Osteoblast (primary cell): ENCODE measurements around the gene FTSJ3. TPM values are rescaled to one million over a fixed set of nuclear protein-coding genes. Genes with fewer than 3 reads are reported as not detected.

Experiments
- DNase-seq: peaks from one replicate; pipeline ENCODE4 v3.0.0; 2011; ENCODE audit warnings: low spot score, mixed read lengths; ENCODE audit not compliant: insufficient read length; ENCODE audit errors: missing footprints
- H2AFZ ChIP-seq: 2 replicates; pipeline ENCODE4 v1.6.0; 2011; ENCODE audit warnings: mild to moderate bottlenecking, low read length
- H3K27ac ChIP-seq: 2 replicates; pipeline ENCODE4 v1.5.1; 2011; ENCODE audit warnings: mild to moderate bottlenecking, low read depth, low read length, moderate library complexity
- H3K27me3 ChIP-seq: 2 replicates; pipeline ENCODE4 v1.6.0; 2012; ENCODE audit warnings: mild to moderate bottlenecking, control low read depth, inconsistent platforms, low read length, moderate library complexity; ENCODE audit not compliant: insufficient read depth
- H3K36me3 ChIP-seq: 2 replicates; pipeline ENCODE4 v1.5.1; 2011; ENCODE audit warnings: mild to moderate bottlenecking, low read length, control low read depth, moderate library complexity; ENCODE audit not compliant: insufficient read depth
- H3K4me1 ChIP-seq: 2 replicates; pipeline ENCODE4 v1.5.1; 2011; ENCODE audit warnings: mild to moderate bottlenecking, low read length, control low read depth, moderate library complexity; ENCODE audit not compliant: insufficient read depth
- H3K4me2 ChIP-seq: 2 replicates; pipeline ENCODE4 v1.6.0; 2011; ENCODE audit warnings: mild to moderate bottlenecking, low read length; ENCODE audit not compliant: insufficient read depth
- H3K4me3 ChIP-seq: fragments of 200-600 bp; sonication (generic); 3 replicates; pipeline ENCODE4 v1.5.1; 2012; ENCODE audit warnings: mild to moderate bottlenecking, low read length, inconsistent platforms; ENCODE audit not compliant: insufficient read depth
- H3K79me2 ChIP-seq: 2 replicates; pipeline ENCODE4 v1.6.0; 2012; ENCODE audit warnings: mild to moderate bottlenecking, low read length, control low read depth, inconsistent platforms; ENCODE audit not compliant: insufficient read depth
- H3K9me3 ChIP-seq: 2 replicates; pipeline ENCODE4 v1.5.1; 2011; ENCODE audit warnings: low read depth, low read length, control low read depth
- H4K20me1 ChIP-seq: 2 replicates; pipeline ENCODE4 v1.6.0; 2012; ENCODE audit warnings: mild to moderate bottlenecking, low read length, control low read depth; ENCODE audit not compliant: insufficient read depth
- CTCF ChIP-seq: IDR thresholded peaks from 2 replicates; pipeline ENCODE4 v1.5.1; 2011; ENCODE audit warnings: mild to moderate bottlenecking, low read depth, low read length, moderate library complexity; ENCODE audit errors: extremely low read depth
- total RNA-seq: library from RNA; depleted of rRNA; stranded (reverse); fragments of >200 nt; gene quantifications from 2 replicates; pipeline ENCODE4 v1.2.3, GENCODE V29; 2012

FTSJ3 gene
- total RNA-seq, 1 donor = 45.2 TPM

DNA sequence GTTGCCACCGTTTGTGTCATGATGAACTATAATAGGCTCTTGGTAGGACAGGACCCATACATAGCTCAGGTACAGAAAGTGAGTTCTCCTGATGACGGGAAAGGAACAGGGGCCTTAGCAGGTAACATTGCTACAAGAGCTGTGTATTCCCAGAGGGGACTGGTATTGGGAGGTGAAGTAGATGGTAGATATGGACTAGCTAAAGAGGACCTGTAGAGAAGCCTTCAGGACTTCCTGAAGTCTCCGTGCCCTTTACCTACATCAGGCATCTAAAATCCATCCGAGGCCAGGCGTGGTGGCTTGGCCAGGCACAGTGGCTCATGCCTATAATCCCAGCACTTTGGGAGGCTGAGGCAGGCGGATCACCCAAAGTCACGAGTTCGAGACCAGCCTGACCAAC, 27.7 kb upstream of the FTSJ3 start:
- Histone ChIP-seq H4K20me1 (no peaks in the 10 kb centered on the region), H3K27ac (no peak overlapping the region), H3K36me3 (no peaks in the 10 kb centered on the region), H3K9me3 (no peaks in the 10 kb centered on the region), H2AFZ (no peak overlapping the region), H3K79me2 (no peaks in the 10 kb centered on the region), H3K4me1 (no peaks in the 10 kb centered on the region), H3K4me3 (no peak overlapping the region), H3K4me2 (no peak overlapping the region), H3K27me3 (peaks cover 23% of the 10 kb centered on the region)
- TF ChIP-seq CTCF = no peak
- DNase-seq = no peak

DNA sequence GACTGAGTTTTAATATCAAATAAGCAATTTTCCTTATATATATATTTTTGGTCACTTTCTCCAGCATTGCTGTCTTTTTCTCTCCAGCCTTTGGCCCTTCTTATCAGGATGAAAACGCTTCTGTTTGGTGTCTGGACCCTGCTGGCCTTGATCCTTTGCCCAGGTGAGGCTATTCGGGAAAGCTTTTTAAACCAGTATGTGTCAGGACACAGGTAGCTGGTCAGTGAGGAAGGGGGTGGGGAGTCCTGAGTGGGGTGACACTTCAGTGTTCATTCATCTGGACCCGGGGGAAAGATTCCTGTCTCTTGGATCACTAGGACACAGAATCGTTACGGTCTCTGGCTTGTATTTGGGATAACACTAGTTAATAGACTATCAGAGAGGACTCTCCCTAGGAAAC, 27.2 kb upstream of the FTSJ3 start:
- Histone ChIP-seq H3K36me3 (no peaks in the 10 kb centered on the region), H3K4me1 (no peaks in the 10 kb centered on the region), H3K4me2 (no peak overlapping the region), H3K79me2 (no peaks in the 10 kb centered on the region), H2AFZ (no peak overlapping the region), H3K4me3 (no peak overlapping the region), H3K9me3 (no peaks in the 10 kb centered on the region), H3K27ac (no peak overlapping the region), H4K20me1 (no peaks in the 10 kb centered on the region), H3K27me3 (peaks cover 18% of the 10 kb centered on the region)
- no peak for TF ChIP-seq CTCF
- DNase-seq = no peak

GRCh38 chr17:63853260-63853659, 25.8 kb upstream of the FTSJ3 start:
- no peak for DNase-seq
- no peak overlapping the region for H3K4me2 ChIP-seq
- no peak overlapping the region for H3K27ac ChIP-seq
- no peaks in the 10 kb centered on the region for H3K36me3 ChIP-seq
- no peak for TF ChIP-seq CTCF
- H3K27me3 ChIP-seq = peaks cover 11% of the 10 kb centered on the region
- no peaks in the 10 kb centered on the region for H3K9me3 ChIP-seq
- H3K4me3 ChIP-seq = no peak overlapping the region
- H2AFZ ChIP-seq = no peak overlapping the region
- no peaks in the 10 kb centered on the region for H4K20me1 ChIP-seq
- H3K4me1 ChIP-seq = no peaks in the 10 kb centered on the region
- no peaks in the 10 kb centered on the region for H3K79me2 ChIP-seq

DNA sequence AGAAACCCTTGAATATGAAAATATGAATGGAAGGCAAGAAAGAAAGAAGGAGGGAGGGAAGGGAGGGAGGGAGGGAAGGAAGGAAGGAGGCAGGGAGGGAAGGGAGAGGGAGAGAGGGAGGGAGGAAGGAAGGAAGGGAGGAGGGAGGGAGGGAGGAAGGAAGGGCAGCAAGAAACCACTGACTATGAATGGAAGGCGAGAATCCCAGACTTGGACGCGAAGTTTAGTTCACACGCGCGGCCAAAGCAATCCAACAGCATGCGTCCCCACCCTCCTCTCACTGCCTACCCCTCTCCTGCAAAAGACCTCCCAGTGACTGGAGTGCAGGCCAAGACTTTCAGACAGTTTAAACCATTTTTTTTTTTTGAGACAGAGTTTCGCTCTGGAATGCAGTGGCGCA, 22.9 kb upstream of the FTSJ3 start:
- H3K79me2 ChIP-seq = no peaks in the 10 kb centered on the region
- no peak overlapping the region for H3K27ac ChIP-seq
- peaks cover 11% of the 10 kb centered on the region for H3K27me3 ChIP-seq
- H4K20me1 ChIP-seq = no peaks in the 10 kb centered on the region
- no peaks in the 10 kb centered on the region for H3K9me3 ChIP-seq
- no peak for TF ChIP-seq CTCF
- no peaks in the 10 kb centered on the region for H3K36me3 ChIP-seq
- no peak overlapping the region for H2AFZ ChIP-seq
- DNase-seq = no peak
- H3K4me2 ChIP-seq = no peak overlapping the region
- H3K4me3 ChIP-seq = no peak overlapping the region
- no peaks in the 10 kb centered on the region for H3K4me1 ChIP-seq
